Peyer's patch (tissue), 4 donors: Measurements from ENCODE around the gene CDH2.

Experiments
- POLR2A ChIP-seq, 2 donors: fragments of 450-650 bp; IDR thresholded peaks; one replicate each; pipeline ENCODE4 v1.5.1; 2017; ENCODE audit warnings: antibody characterized with exemption in 2 of 2, mild to moderate bottlenecking in 2 of 2, moderate library complexity in 2 of 2
- TF ChIP-seq, protein P1 (sequence below), 6 experiments: fragments of 450-650 bp in 4 of 6; fragments of 200-600 bp in 2 of 6; sonication (generic) in 1 of 6; IDR thresholded peaks; one replicate each; pipeline ENCODE4 v1.5.1; 2017 to 2019; ENCODE audit warnings: antibody characterized with exemption in 6 of 6, mild to moderate bottlenecking in 3 of 6, moderate library complexity in 1 of 6

DNA sequence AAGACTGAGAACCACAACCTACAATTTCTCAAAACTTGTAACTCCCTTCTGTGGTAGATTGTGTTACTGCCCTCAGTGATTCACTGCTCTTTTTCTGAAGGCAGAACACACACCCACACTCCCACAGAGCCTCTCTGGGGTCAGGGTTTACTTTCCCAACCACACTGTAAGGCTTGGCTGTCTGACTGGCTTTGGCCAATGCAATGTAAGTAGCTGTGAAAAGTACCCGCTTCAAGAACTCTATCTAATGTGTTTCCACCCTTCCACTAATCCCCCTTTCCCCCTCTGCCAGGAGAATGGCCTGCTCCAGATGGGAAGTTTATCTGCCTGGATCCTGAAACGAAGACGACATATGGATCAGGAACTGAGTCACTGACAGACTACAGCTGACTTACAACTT, 222.7 kb downstream of the CDH2 start:
- TF ChIP-seq, protein P1, sequence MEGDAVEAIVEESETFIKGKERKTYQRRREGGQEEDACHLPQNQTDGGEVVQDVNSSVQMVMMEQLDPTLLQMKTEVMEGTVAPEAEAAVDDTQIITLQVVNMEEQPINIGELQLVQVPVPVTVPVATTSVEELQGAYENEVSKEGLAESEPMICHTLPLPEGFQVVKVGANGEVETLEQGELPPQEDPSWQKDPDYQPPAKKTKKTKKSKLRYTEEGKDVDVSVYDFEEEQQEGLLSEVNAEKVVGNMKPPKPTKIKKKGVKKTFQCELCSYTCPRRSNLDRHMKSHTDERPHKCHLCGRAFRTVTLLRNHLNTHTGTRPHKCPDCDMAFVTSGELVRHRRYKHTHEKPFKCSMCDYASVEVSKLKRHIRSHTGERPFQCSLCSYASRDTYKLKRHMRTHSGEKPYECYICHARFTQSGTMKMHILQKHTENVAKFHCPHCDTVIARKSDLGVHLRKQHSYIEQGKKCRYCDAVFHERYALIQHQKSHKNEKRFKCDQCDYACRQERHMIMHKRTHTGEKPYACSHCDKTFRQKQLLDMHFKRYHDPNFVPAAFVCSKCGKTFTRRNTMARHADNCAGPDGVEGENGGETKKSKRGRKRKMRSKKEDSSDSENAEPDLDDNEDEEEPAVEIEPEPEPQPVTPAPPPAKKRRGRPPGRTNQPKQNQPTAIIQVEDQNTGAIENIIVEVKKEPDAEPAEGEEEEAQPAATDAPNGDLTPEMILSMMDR (IDR thresholded peaks at IDR 0.05) = no peak
- TF ChIP-seq POLR2A (IDR thresholded peaks at IDR 0.05) = no peak
